PC-9 (cell line): ENCODE data around the gene RNLS. TPM values are rescaled to one million over a fixed set of nuclear protein-coding genes. Genes with fewer than 3 reads are reported as not detected.

Experiments
- BruUV-seq: library from RNA; stranded (reverse); fragments of 400-500 nt; replicated peaks from 2 replicates; lab custom pipeline; 2021; lab: Mats Ljungman, UMichigan
- CTCF ChIA-PET: fragments of 300-600 bp; sonication (Branson Sonifier 250); formaldehyde crosslinking; loops from one replicate; lab custom pipeline; 2022; ENCODE audit warnings: antibody characterized with exemption; lab: Charles Lee
- POLR2A ChIA-PET: fragments of 300-600 bp; sonication (Branson Sonifier 250); formaldehyde crosslinking; loops from one replicate; lab custom pipeline; 2022; ENCODE audit warnings: antibody characterized with exemption; ENCODE audit not compliant: unreplicated experiment; lab: Charles Lee
- DNase-seq, 2 experiments: peaks; one replicate each; pipeline versions ENCODE4 v3.0.0 to v3.0.0-alpha.2; 2015 to 2022; ENCODE audit warnings: mixed read lengths in 1 of 2
- H2AFZ ChIP-seq: fragments of 200-600 bp; sonication (generic); 2 replicates; pipeline ENCODE4 v1.8.1; 2017; ENCODE audit warnings: antibody characterized with exemption
- H3F3A ChIP-seq: fragments of 200-600 bp; sonication (generic); 2 replicates; pipeline ENCODE4 v1.8.1; 2017; ENCODE audit warnings: antibody characterized with exemption, mild to moderate bottlenecking, low read depth; ENCODE audit not compliant: insufficient read depth
- H3K27ac ChIP-seq: fragments of 200-600 bp; sonication (generic); 2 replicates; pipeline ENCODE4 v1.6.1; 2016; ENCODE audit warnings: mixed run types
- H3K27me3 ChIP-seq: fragments of 200-600 bp; sonication (generic); 2 replicates; pipeline ENCODE4 v1.6.1; 2016; ENCODE audit warnings: low read depth, mixed run types; ENCODE audit not compliant: insufficient read depth
- H3K36me3 ChIP-seq: fragments of 200-600 bp; sonication (generic); 2 replicates; pipeline ENCODE4 v1.6.1; 2016; ENCODE audit warnings: low read depth, mixed run types
- H3K4me1 ChIP-seq: fragments of 200-600 bp; sonication (generic); replicated peaks from 2 replicates; pipeline ENCODE4 v1.6.1; 2016; ENCODE audit warnings: mixed run types; ENCODE audit not compliant: insufficient read depth
- H3K4me2 ChIP-seq: fragments of 200-600 bp; sonication (generic); 2 replicates; pipeline ENCODE4 v1.6.1; 2017; ENCODE audit warnings: mixed run types
- H3K4me3 ChIP-seq: fragments of 200-600 bp; sonication (generic); 2 replicates; pipeline ENCODE4 v1.6.1; 2016; ENCODE audit warnings: mixed run types
- H3K79me2 ChIP-seq: fragments of 200-600 bp; sonication (generic); 2 replicates; pipeline ENCODE4 v1.6.1; 2017; ENCODE audit warnings: low read depth, mixed run types
- H3K9me2 ChIP-seq: fragments of 200-600 bp; sonication (generic); 2 replicates; pipeline ENCODE4 v1.8.1; 2017; ENCODE audit warnings: mild to moderate bottlenecking; ENCODE audit not compliant: insufficient read depth
- H3K9me3 ChIP-seq: fragments of 200-600 bp; sonication (generic); 2 replicates; pipeline ENCODE4 v1.8.1; 2016; ENCODE audit warnings: low read depth; ENCODE audit not compliant: insufficient read depth
- H4K20me1 ChIP-seq: fragments of 200-600 bp; sonication (generic); 2 replicates; pipeline ENCODE4 v1.8.1; 2017; ENCODE audit not compliant: insufficient read depth
- EZH2 ChIP-seq: fragments of 200-600 bp; sonication (generic); IDR thresholded peaks from 2 replicates; pipeline ENCODE4 v1.8.0; 2017; ENCODE audit warnings: antibody characterized with exemption, low read depth
- intact Hi-C: fragments of 100-400 bp; cut with micrococcal nuclease; formaldehyde crosslinking; loops from one replicate; pipeline ENCODE4 v1.10.0; 2022; ENCODE audit not compliant: unreplicated experiment
- total RNA-seq: library from RNA; stranded (reverse); gene quantifications from 2 replicates; pipeline ENCODE4 v1.2.3, GENCODE V29; 2021
- TF ChIP-seq, protein P1 (sequence below): fragments of 200-600 bp; sonication (generic); conservative IDR thresholded peaks from 2 replicates; pipeline ENCODE4 v1.6.1; 2017; ENCODE audit warnings: mixed run types, antibody characterized with exemption, mild to moderate bottlenecking, moderate library complexity

Gene RNLS
- total RNA-seq, 1 experiment from 2014 or later: not detected

DNA sequence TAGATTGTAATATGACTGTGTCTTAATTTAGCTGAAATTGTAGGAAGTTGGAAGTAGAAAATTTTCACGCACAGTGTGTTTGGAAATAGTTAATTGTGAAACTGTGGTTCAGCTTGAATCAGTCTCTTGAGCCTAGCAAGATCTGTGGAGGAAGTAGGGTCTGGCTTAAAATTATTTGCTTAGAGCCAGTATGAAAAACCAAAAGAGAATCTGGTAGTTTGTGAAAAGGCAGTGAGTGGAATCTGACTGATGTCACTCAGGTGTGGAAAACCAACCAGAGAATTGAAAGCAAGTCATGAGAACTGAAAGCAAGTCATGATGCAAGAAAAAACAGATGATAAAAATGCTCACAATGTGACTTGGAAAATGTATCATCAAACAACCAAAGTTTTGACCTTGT, 14.9 kb upstream of the RNLS start:
- no peak overlapping the region for H3K4me3 ChIP-seq
- intact Hi-C loops: no loop called here
- no peaks in the 10 kb centered on the region for H3K36me3 ChIP-seq
- H3K4me1 ChIP-seq: 0 out of 2 replicates have a peak, but pooled peaks cover under 1% of the 10 kb centered on the region
- H3K9me2 ChIP-seq: no peaks in the 10 kb centered on the region
- H3K79me2 ChIP-seq: no peaks in the 10 kb centered on the region
- CTCF ChIA-PET: no interaction called here
- no peak for TF ChIP-seq EZH2
- TF ChIP-seq, protein P1, sequence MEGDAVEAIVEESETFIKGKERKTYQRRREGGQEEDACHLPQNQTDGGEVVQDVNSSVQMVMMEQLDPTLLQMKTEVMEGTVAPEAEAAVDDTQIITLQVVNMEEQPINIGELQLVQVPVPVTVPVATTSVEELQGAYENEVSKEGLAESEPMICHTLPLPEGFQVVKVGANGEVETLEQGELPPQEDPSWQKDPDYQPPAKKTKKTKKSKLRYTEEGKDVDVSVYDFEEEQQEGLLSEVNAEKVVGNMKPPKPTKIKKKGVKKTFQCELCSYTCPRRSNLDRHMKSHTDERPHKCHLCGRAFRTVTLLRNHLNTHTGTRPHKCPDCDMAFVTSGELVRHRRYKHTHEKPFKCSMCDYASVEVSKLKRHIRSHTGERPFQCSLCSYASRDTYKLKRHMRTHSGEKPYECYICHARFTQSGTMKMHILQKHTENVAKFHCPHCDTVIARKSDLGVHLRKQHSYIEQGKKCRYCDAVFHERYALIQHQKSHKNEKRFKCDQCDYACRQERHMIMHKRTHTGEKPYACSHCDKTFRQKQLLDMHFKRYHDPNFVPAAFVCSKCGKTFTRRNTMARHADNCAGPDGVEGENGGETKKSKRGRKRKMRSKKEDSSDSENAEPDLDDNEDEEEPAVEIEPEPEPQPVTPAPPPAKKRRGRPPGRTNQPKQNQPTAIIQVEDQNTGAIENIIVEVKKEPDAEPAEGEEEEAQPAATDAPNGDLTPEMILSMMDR: no peak
- peak overlapping the region; percentile 44; the same call in 1 of the 2 replicates for H2AFZ ChIP-seq
- H3K27me3 ChIP-seq: no peaks in the 10 kb centered on the region
- no peaks in the 10 kb centered on the region for H4K20me1 ChIP-seq
- no TSS peak for BruUV-seq
- DNase-seq: no peak
- POLR2A ChIA-PET: no interaction called here
- no peak overlapping the region for H3K27ac ChIP-seq
- no peaks in the 10 kb centered on the region for H3K9me3 ChIP-seq
- H3F3A ChIP-seq: no peaks in the 10 kb centered on the region
- no peak overlapping the region for H3K4me2 ChIP-seq

DNA sequence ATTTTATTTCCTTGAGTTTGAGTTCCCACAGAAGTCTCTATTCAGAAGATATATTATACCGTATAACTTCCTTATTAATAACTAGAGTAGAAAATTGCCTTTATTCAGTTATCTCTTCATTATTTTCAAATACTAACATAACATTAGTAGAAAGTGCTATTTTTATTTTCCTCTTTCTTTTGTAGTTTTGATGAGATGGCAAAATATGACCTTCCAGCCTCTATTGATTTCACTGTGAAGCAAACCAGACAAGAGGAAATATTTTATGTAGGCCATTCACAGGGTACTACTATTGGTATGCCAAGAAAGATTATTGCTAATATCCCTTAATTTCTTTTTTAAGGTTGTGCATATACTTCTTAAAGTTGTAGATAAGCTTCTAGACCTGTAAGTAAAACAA, 11.4 kb upstream of the RNLS start:
- Histone ChIP-seq H4K20me1 (no peaks in the 10 kb centered on the region), H3K27ac (no peak overlapping the region), H3K9me3 (no peaks in the 10 kb centered on the region), H3K27me3 (no peaks in the 10 kb centered on the region), H3K4me1 (peaks cover 15% of the 10 kb centered on the region), H3F3A (no peaks in the 10 kb centered on the region), H3K4me2 (no peak overlapping the region), H3K9me2 (no peaks in the 10 kb centered on the region), H3K4me3 (no peak overlapping the region), H3K36me3 (no peaks in the 10 kb centered on the region), H3K79me2 (no peaks in the 10 kb centered on the region), H2AFZ (no peak overlapping the region)
- TF ChIP-seq EZH2: no peak
- TF ChIP-seq, protein P1: no peak
- POLR2A ChIA-PET: no interaction called here
- no TSS peak for BruUV-seq
- CTCF ChIA-PET: no interaction called here
- no peak for DNase-seq
- intact Hi-C loops: no loop called here

DNA sequence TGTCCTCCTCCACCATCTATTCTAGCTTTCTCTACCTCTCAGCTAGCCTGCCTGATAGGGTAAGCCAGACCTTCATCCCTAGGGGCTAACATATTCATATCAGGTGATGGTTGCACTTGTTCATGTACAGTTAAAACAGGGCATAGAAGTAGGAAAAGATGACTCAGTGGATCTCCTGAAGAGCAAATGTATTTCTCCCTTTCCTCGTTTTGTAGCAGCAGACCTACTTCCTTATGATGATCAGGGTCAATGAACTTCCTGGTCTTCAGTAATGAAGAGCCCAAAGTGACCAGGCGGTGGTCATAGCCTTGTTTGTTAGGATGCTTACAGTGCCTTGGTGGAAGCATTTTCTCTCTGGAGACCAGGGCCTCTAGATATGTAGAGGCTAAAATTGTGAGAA, 9.8 kb upstream of the RNLS start:
- H3K4me1 ChIP-seq: peaks cover 15% of the 10 kb centered on the region
- no peaks in the 10 kb centered on the region for H3K9me2 ChIP-seq
- no peaks in the 10 kb centered on the region for H3K9me3 ChIP-seq
- intact Hi-C loops: no loop called here
- H3K4me3 ChIP-seq: no peak overlapping the region
- H3K4me2 ChIP-seq: no peak overlapping the region
- ChIA-PET CTCF (no interaction called here), POLR2A (no interaction called here)
- TF ChIP-seq, protein P1: no peak
- no peak for TF ChIP-seq EZH2
- H4K20me1 ChIP-seq: no peaks in the 10 kb centered on the region
- H2AFZ ChIP-seq: no peak overlapping the region
- no peaks in the 10 kb centered on the region for H3K36me3 ChIP-seq
- H3K79me2 ChIP-seq: no peaks in the 10 kb centered on the region
- H3F3A ChIP-seq: no peaks in the 10 kb centered on the region
- DNase-seq: no peak
- no TSS peak for BruUV-seq
- no peak overlapping the region for H3K27ac ChIP-seq
- H3K27me3 ChIP-seq: no peaks in the 10 kb centered on the region
